ENCODE measurements around the gene APOH. TPM values are rescaled to one million over a fixed set of nuclear protein-coding genes. Genes with fewer than 3 reads are reported as not detected.

The APOH gene
- total and polyA plus RNA-seq, 2 of the 8 experiments (the other 6 are each of a cell fraction or from before 2014, with no cell fraction given), result not detected

DNA sequence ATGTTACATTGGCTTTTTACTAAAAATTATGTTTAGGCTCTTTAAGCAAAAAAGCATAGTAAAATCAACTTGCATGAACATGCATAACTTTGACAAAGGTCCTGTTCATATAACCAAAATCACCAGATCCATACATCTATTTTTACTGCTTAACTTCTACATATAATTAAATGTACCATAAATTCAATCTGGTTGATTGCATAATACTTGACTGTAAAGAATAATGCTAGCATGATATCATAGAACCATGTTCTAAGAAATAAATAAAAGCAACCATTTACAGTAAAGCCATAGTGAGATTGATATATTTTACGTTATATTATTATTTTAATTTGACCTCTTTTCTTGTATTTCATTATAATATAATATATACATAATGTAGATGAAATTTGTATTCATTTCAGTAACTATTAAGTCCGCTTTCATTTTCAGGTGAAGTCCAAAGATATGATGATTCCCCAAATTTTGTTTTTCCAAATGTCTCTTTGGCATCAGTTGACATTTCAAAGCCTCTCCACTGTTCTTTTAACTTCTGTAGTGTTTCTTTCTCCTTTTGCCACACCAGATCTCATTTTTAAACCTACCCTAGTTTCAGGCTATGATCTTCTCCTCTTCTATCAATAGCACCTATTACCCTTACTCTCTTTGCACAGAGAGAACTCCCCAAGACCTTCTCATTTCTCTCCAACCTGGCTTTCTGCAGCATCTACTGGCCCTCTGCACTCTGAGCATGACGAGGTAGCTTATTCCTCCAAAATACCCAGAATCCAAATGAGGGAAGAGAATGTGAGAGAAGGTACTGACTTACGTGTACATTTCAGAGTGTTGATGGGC, 1.8 kb downstream of the APOH start:
- Histone ChIP-seq H3K4me2 (ENCODE audit: insufficient read depth in 1 of 2, low read depth in 2 of 2, low read length in 2 of 2) (no peak overlapping the region), H2BK120ac (replicated peaks; ENCODE audit: low read depth, low read length) (no peak overlapping the region), H3K27me3 (replicated peaks in 1 of 4; ENCODE audit: control insufficient read depth in 3 of 4, extremely low read depth in 1 of 4, insufficient read depth in 3 of 4, low read length in 3 of 4) (no peaks in the 10 kb centered on the region), H2BK5ac (ENCODE audit: low read depth, low read length) (no peak overlapping the region), H2AK5ac (ENCODE audit: low read depth, low read length) (no peak overlapping the region), H3K4me3 (ENCODE audit: extremely low read depth in 1 of 4, insufficient read depth in 2 of 4, low read depth in 3 of 4, low read length in 4 of 4) (no peak overlapping the region), H3K9ac (replicated peaks in 1 of 4; ENCODE audit: extremely low read depth in 1 of 4, low read depth in 3 of 4, low read length in 3 of 4) (no peak overlapping the region), H2BK12ac (ENCODE audit: low read depth, low read length) (no peak overlapping the region), H3K14ac (ENCODE audit: insufficient read length) (no peak overlapping the region), H3K79me2 (ENCODE audit: control insufficient read depth in 1 of 2, insufficient read depth in 2 of 2, low read length in 2 of 2) (no peaks in the 10 kb centered on the region), H4K20me1 (replicated peaks in 1 of 2; ENCODE audit: control insufficient read depth in 1 of 2, insufficient read depth in 2 of 2, low read length in 2 of 2) (no peaks in the 10 kb centered on the region), H2BK20ac (ENCODE audit: low read length) (no peak overlapping the region), H4K8ac (ENCODE audit: extremely low read depth, insufficient read depth, low read length) (no peak overlapping the region), H3K9me3 (ENCODE audit: insufficient read depth in 2 of 2, low read depth in 1 of 2, low read length in 1 of 2) (no peaks in the 10 kb centered on the region), H2BK15ac (ENCODE audit: low read length) (no peak overlapping the region), H3K27ac (ENCODE audit: low read depth, low read length) (no peak overlapping the region), H3K18ac (ENCODE audit: extremely low read depth, low read length) (no peak overlapping the region), H3K79me1 (ENCODE audit: low read depth, low read length) (no peaks in the 10 kb centered on the region), H3K56ac (replicated peaks; ENCODE audit: insufficient read length, low read depth, low read length) (no peak overlapping the region), H3K23me2 (ENCODE audit: low read depth, low read length) (peaks cover 3% of the 10 kb centered on the region; the same call in 1 of the 2 replicates), H2AFZ (ENCODE audit: low read length) (no peak overlapping the region), H3K36me3 (ENCODE audit: control insufficient read depth in 2 of 4, insufficient read depth in 4 of 4, low read length in 3 of 4) (no peaks in the 10 kb centered on the region), H4K5ac (ENCODE audit: insufficient read length, low read depth, low read length) (no peak overlapping the region), H3K23ac (ENCODE audit: insufficient read length) (no peak overlapping the region), H3K4me1 (replicated peaks in 1 of 4; ENCODE audit: control insufficient read depth in 3 of 4, insufficient read depth in 4 of 4, low read length in 3 of 4) (no peaks in the 10 kb centered on the region), H4K91ac (replicated peaks; ENCODE audit: insufficient read length, low read length) (no peak overlapping the region), H3K4ac (replicated peaks; ENCODE audit: insufficient read length, low read depth, low read length) (no peak overlapping the region)
- 90% methylated on average over 4 of the region's 4 CpGs; no CpG with 5 or more reads in 1 of the 2 experiments for WGBS, 2 experiments (ENCODE audit: extremely low coverage in 1 of 2, insufficient coverage in 1 of 2, insufficient read length in 1 of 2, insufficient replicate concordance in 2 of 2, low coverage in 1 of 2, low lambda C conversion rate in 2 of 2, missing lambda C conversion rate in 1 of 2)
- no peak for FAIRE-seq
- TF ChIP-seq HDAC2 (IDR thresholded peaks at IDR 0.05; ENCODE audit: borderline replicate concordance in 1 of 2, low read depth in 2 of 2, low read length in 2 of 2), result no peak
- DNase-seq (ENCODE audit: low read depth in 1 of 2, low spot score in 2 of 2), result no peak
- CTCF ChIA-PET (ENCODE audit: partially characterized antibody), result interaction anchor here (0.8 to 1.1 kb wide), 2 partner anchors 29 to 497 kb away, joined by 3 read pairs; no protein-coding TSS in a partner anchor
- POLR2A ChIA-PET (ENCODE audit: partially characterized antibody), result no interaction called here

All from H1 (cell line).